PC-3 (cell line): ENCODE data around the gene ZMYM4.

ENCODE experiments used
- CTCF ChIP-seq: fragments of 300-600 bp; sonication (generic); conservative IDR thresholded peaks from 2 replicates; pipeline ENCODE4 v1.5.1; 2017; ENCODE audit warnings: antibody characterized with exemption, low read depth, mild to moderate bottlenecking, low read length
- EZH2 ChIP-seq: fragments of 300-600 bp; sonication (generic); IDR thresholded peaks from one replicate; pipeline ENCODE4 v1.6.1; 2017; ENCODE audit warnings: antibody characterized with exemption, mild to moderate bottlenecking, low read length; ENCODE audit not compliant: unreplicated experiment
- EZH2phosphoT487 ChIP-seq: fragments of 300-600 bp; sonication (generic); IDR thresholded peaks from 2 replicates; pipeline ENCODE4 v1.6.1; 2018; ENCODE audit warnings: mild to moderate bottlenecking, antibody characterized with exemption, low read length, borderline replicate concordance

GRCh38 chr1:35443768-35444518 is 175.4 kb downstream of the ZMYM4 start:
- TF ChIP-seq CTCF (peak; percentile 35; the same call in 1 of the 2 replicates), EZH2phosphoT487 (no peak), EZH2 (no peak)
